SIG-M5 (cell line): ENCODE measurements around the gene TNPO2.

Experiments
- DNase-seq: peaks from one replicate; lab custom pipeline; 2025; lab: John Stamatoyannopoulos, UW

TNPO2 gene

GRCh38 chr19:12723641-12724426 lies at the start of gene TNPO2:
TSS of gene TNPO2 (minus strand) at chr19:12723932. CDS start at chr19:12720977, 2,955 bp downstream.
- no peak for DNase-seq

DNA sequence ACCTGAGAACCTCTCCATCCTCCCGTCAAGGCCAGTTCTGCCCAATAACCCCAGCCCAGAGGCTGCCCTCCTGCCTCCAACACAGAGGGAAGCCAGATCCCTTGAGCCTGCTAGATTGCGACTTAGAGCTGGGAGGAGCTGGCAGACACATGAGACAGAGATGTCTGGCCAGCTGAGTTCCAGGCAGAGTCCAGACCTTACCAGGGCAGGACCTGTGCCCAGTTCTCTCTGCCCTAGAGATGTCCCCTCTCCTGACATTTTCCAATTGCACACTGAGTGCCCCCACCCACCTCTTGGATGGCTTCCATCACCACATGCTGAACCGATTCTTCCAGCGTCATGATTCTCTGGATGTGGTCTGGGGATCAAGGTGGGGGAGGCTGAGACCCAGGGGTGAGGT lies 48.6 kb upstream of the TNPO2 start:
- DNase-seq: no peak

- no peak for DNase-seq
Measured at GRCh38 chr19:12770922-12771321, 47.2 kb upstream of the TNPO2 start.

DNA sequence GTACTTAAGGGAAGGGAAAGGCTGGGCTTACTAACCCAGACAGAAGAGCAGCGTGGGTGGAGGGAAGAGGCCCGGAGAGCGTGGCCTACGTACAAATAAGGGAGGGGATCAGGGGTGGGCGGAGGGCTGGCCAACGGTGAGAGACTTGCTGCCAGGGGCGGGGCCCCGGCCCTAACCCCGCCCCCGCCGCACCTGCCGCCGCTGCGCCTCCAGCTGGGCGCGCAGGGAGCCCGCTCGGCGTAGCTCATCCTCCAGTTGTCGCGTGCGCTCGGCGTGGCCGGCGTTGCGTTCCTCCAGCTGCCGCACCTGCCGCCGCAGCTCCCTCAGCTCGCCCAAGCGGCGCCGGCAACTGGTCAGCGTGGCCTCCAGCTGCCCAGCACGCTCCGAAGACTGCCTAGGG lies 46.0 kb upstream of the TNPO2 start:
- no peak for DNase-seq

GRCh38 chr19:12767666-12768065 lies 43.9 kb upstream of the TNPO2 start:
- DNase-seq: no peak

DNA sequence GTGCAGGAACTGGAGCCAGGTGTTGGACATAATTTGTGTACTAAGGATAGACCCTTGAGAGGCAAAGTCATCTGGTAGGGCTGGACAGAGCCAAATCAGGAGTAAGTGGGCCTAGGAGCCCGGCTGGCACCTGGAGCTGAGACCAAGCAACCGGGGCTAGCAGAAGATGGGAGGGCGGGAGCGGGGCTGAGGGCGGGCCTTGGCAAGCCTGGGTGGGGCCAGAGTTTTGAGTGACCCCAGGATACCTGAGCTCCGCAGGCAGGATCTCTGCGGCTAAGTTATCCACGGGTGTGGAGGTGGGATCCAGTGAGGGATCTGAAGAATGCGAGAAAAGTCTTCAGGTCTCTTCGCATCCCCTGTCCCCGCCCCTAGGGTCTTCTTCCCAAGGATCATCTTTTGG lies 43.4 kb upstream of the TNPO2 start:
- no peak for DNase-seq

GRCh38 chr19:12766051-12766521 lies 42.4 kb upstream of the TNPO2 start:
- no peak for DNase-seq

DNA sequence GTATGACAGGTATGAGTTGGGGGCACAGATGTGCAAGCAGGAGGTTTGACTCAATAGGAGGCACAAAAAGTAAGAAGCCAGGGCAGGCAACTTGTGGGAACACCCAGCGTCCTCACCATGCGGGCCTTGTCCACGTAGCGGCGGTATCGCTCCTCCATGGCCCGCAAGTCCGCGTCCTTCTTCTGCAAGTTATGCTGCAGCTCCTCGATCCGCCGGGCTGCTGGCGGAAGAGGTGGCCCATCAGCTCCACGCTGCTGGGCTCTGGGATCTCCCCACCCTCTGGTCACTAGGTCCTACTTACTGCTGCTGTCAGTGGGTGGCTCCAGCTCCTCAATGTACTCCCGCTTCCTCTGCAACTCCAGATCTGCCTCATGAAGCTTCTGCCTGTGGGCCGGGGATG lies 41.0 kb upstream of the TNPO2 start:
- DNase-seq: no peak

DNA sequence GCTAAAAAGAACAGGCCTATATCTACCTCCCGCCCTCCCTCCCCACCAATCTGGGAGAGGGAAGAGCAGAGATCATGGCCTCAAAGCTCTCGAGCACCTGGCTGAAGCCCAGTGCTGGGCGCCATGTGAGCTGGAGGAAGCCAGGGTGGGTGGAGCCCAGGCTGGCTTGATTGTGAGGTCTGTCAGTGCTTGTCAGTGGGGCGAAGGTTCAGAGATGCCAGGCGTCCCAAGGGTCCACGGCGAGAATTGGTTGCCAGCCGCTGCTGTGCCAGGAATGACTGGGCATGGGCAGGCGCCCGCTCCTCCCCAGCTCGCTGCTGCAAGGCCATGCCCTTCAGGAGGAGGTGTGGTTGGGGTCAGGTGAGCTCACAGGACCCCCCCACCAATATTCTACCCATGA lies 39.4 kb upstream of the TNPO2 start:
- DNase-seq: no peak

DNA sequence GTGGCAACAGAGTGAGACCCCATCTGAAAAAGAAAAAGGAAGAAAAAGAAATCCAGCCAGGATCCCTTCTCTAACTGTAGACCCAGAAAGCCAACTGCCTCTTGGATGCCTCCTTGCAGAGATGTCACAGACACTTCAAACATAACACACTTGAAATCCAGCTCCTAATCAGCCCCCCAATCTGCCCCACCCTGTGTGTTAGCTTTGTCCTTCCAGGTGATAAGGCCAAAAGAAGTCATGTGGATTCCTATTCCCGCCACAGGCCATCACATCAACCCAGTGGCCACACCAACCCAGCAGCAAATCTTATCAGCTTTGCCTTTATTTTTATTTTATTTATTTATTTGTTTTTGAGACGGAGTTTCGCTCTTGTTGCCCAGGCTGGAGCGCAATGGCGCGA lies 36.0 kb upstream of the TNPO2 start:
- no peak for DNase-seq

DNA sequence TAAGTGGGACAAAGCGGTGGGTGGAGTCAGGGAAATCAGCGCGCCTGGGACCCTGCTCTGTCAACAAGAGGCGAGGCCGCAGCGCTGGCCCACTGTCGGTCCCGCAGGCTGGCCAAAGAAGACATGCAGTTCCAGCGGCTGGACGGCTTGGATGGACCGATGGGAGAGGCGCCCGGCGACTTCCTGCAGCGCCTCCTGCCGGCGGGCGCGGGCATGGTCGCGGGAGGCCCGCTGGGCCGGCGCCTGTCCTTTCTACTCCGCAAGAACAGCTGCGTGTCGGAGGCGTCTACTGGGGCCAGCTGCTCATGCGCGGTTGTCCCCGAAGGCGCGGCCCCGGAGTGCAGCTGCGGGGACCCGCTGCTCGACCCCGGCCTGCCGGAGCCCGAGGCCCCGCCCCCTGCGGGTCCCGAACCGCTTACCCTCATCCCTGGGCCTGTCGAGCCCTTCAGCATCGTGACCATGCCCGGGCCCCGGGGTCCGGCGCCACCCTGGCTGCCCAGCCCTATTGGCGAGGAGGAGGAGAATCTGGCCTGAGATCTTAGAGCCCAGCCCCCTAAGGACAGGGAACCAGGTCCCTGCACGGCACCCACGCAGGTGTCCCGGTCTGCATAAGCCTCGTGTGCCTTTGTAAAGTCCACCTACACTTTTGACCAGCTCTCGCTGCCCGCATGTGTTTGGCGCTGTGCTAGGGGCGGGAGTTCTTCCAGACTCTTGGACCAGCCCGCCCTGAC lies 34.0 kb upstream of the TNPO2 start:
- no peak for DNase-seq

DNA sequence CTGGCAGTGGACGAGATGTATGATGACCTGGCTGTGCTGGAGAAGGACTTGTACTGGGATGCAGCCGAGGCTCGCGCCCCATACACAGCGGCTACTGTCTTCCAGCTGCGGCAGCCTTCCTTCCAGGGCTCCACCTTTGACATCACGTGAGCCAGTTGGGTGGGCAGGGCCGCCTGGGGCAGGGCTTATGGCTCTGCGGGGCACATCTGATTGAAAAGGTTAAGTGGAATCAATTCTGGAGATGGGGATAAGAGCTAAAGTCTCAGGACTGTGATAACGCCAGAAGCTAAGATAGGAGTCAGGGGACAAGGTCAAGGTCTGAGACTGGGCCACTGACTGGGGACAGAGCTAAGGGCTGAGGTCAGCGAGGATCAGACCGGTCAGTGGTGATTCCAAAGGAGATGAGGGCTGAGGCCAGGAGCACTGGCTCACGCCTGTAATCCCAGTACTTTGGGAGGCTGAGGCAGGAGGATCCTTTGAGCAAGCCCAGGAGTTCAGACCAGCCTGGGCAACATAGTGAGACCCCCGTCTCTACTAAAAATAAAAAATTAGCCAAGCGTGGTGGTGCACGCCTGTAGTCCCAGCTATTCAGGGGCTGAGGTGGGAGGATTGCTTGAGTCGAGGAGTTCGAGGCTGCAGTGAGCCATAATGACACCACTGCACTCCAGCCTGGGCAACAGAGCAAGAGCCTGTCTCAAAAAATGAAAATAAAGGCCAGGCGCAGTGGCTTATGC lies 32.6 kb upstream of the TNPO2 start:
- no peak for DNase-seq

- no peak for DNase-seq
Measured at GRCh38 chr19:12754465-12755196, 30.9 kb upstream of the TNPO2 start.

GRCh38 chr19:12752056-12752781 lies 28.5 kb upstream of the TNPO2 start:
- DNase-seq: no peak

GRCh38 chr19:12751635-12752034 lies 27.9 kb upstream of the TNPO2 start, which contains the start of gene BEST2:
TSS of gene BEST2 (plus strand) at chr19:12751791. CDS start at chr19:12752593, 802 bp downstream.
- no peak for DNase-seq

GRCh38 chr19:12750851-12751250 lies 27.1 kb upstream of the TNPO2 start:
- DNase-seq: no peak

- no peak for DNase-seq
Measured at GRCh38 chr19:12749938-12750521, 26.3 kb upstream of the TNPO2 start.

DNA sequence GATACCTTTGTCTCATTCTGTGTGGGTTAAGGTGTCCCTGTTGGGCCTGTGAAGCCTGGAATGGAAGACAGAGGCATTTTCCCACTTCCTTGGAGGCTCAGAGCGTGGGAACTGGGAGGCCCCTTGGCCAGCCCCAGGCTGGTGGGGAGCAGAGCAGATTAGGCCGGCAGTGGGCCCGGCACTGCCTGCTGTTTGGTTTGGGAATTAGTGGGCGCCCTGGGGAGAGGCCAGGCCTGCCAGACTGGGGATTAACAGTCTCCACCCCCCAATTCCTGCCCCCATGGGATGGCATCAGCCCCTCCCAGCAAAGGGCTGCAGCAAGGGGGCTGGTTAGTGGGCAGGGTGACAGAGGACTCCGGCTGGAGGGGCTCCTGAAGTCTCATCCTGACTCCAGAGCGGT lies 24.8 kb upstream of the TNPO2 start:
- DNase-seq: no peak

- DNase-seq: no peak
Measured at GRCh38 chr19:12745166-12745897, 21.6 kb upstream of the TNPO2 start.

DNA sequence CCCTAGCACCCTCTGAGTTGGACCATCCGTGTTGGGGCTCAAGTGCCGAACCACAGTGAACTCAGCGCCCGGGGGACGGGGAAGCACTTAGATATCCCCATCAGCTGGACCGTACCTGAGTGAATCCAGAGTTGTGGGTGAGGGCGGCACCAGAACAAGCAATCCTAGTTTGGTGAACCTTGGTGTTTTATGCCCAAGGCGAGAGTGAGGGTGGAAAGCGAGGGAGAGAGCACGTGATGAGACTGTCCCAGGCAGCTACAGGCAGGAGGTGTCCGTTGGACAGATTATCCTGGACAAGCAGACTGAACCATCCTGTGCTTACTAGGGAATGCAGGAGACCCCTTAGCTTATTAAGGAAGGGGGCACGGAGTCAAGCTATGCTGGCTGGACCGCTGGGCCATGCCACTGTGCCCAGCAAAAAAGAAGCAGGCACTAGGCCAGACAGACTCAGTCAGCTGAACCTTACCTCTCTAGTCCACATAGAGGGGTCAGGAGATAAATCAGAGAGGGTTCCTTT lies 14.2 kb upstream of the TNPO2 start:
- DNase-seq: no peak
